Gastrocnemius medialis (tissue), 4 donors: ENCODE results near the gene HMCN1.

Source experiments
- CTCF ChIP-seq, 5 experiments: fragments of 450-650 bp in 3 of 5; fragments of 200-600 bp in 2 of 5; sonication (generic) in 2 of 5; IDR thresholded peaks in 4 of 5; conservative IDR thresholded peaks in 1 of 5; 1 replicate in 4 of 5; 2 replicates in 1 of 5; pipeline ENCODE4 v1.5.1; 2016 to 2019; ENCODE audit warnings: antibody characterized with exemption in 5 of 5, mild to moderate bottlenecking in 3 of 5, moderate library complexity in 3 of 5
- POLR2A ChIP-seq, 2 donors: fragments of 450-650 bp; IDR thresholded peaks; one replicate each; pipeline ENCODE4 v1.6.1; 2017; ENCODE audit warnings: antibody characterized with exemption in 2 of 2, mild to moderate bottlenecking in 2 of 2, moderate library complexity in 2 of 2

DNA sequence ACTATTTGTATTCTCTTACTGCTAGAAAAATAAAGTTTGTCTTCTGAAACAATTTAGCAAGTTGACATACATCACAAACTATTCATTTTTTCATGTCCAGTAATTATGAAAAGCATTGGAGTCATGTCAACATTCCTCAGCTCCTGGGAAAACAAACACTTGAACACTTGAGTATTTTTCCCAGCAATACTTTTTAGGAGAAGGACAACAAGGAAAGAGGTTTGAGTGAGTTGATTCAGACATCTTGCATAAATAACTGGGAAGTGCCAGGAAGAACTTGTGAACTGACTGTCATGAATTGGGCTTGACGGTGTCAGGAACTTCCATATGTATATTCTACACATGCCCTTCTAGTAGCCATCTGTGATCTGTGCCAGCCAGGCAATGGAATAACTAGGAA, 195.6 kb downstream of the HMCN1 start:
- TF ChIP-seq CTCF (IDR thresholded peaks at IDR 0.05 in 4 of 5, conservative IDR thresholded peaks at IDR 0.05 in 1 of 5) (no peak), POLR2A (IDR thresholded peaks at IDR 0.05) (no peak)
